Posterior vena cava (tissue), 2 donors: Measurements from ENCODE around the gene RAP1GDS1. TPM values are rescaled to one million over a fixed set of nuclear protein-coding genes. Genes with fewer than 3 reads are reported as not detected.
"Not testable (repeated sequence)": the region's sequence is repeated elsewhere in the genome, so short reads cannot be mapped to it uniquely, and the experiment has no call there.

Experiments used
- DNase-seq: peaks from one replicate; pipeline ENCODE4 v3.0.0-alpha.2; 2020; ENCODE audit warnings: low spot score
- intact Hi-C, 2 donors: fragments of 100-400 bp; cut with DNase I; formaldehyde crosslinking; loops; one replicate each; pipeline versions ENCODE4 v1.14.1 to v1.14.2; 2022 to 2023
- total RNA-seq, 2 donors: library from RNA; stranded (reverse); fragmentation: NEBNext Ultra II Directional; extraction: Animal tissue kit (Norgen Biotek cat#: 25700); gene quantifications; one replicate each; pipeline ENCODE4 v1.2.1, GENCODE V29; 2021
- donor health status: DM: yes; HTN: yes; CAD: no.
- donor health status: DM: yes; HTN: yes; CAD: no.

RAP1GDS1 gene
- total RNA-seq, 2 donors from 2014 or later, result 36.1 to 40.3 TPM

- intact Hi-C loops, result no loop called here
- no peak for DNase-seq
These were observed 132.9 kb downstream of the RAP1GDS1 start for GRCh38 chr4:98394134-98394533.

- DNase-seq, result no peak
- intact Hi-C loops, result no loop called here
These were observed 138.7 kb downstream of the RAP1GDS1 start for GRCh38 chr4:98399915-98400314.

GRCh38 chr4:98406819-98407218 lies 145.6 kb downstream of the RAP1GDS1 start:
- intact Hi-C loops, result no loop called here
- no peak for DNase-seq

- intact Hi-C loops, result no loop called here
- DNase-seq, result no peak
These were observed 150.5 kb downstream of the RAP1GDS1 start for GRCh38 chr4:98411731-98412130.

GRCh38 chr4:98416844-98417243 lies 155.7 kb downstream of the RAP1GDS1 start:
- intact Hi-C loops, result no loop called here
- DNase-seq, result no peak

- not testable (repeated sequence) for DNase-seq
- intact Hi-C loops, result loop anchor here in 1 of 2 donors (5.0 kb wide), 1 partner anchor 587 kb away; no protein-coding TSS in a partner anchor
These were observed 159.0 kb downstream of the RAP1GDS1 start for GRCh38 chr4:98420151-98420550.

GRCh38 chr4:98421111-98421510 lies 159.9 kb downstream of the RAP1GDS1 start:
- DNase-seq, result no peak
- intact Hi-C loops, result loop anchor here in 1 of 2 donors (5.0 kb wide), 1 partner anchor 586 kb away; no protein-coding TSS in a partner anchor

GRCh38 chr4:98423009-98423408 lies 161.8 kb downstream of the RAP1GDS1 start:
- no peak for DNase-seq
- intact Hi-C loops, result loop anchor here in 1 of 2 donors (5.0 kb wide), 1 partner anchor 584 kb away; no protein-coding TSS in a partner anchor

- no peak for DNase-seq
- intact Hi-C loops, result no loop called here
These were observed 169.7 kb downstream of the RAP1GDS1 start for GRCh38 chr4:98430708-98431403.

- no peak for DNase-seq
- intact Hi-C loops, result no loop called here
These were observed 172.5 kb downstream of the RAP1GDS1 start for GRCh38 chr4:98433691-98434090.

GRCh38 chr4:98434816-98435215 lies 173.6 kb downstream of the RAP1GDS1 start:
- no peak for DNase-seq
- intact Hi-C loops, result no loop called here

- DNase-seq, result no peak
- intact Hi-C loops, result no loop called here
These were observed 183.2 kb downstream of the RAP1GDS1 start for GRCh38 chr4:98444371-98444770.

- intact Hi-C loops, result no loop called here
- no peak for DNase-seq
These were observed 185.6 kb downstream of the RAP1GDS1 start for GRCh38 chr4:98446499-98447375.

- intact Hi-C loops, result no loop called here
- no peak for DNase-seq
These were observed 186.5 kb downstream of the RAP1GDS1 start for GRCh38 chr4:98447648-98448047.

GRCh38 chr4:98448908-98449307 lies 187.7 kb downstream of the RAP1GDS1 start:
- intact Hi-C loops, result no loop called here

GRCh38 chr4:98452091-98452490 lies 190.9 kb downstream of the RAP1GDS1 start:
- intact Hi-C loops, result no loop called here
- no peak for DNase-seq

More at GRCh38 chr4:98448908-98449307, 187.7 kb downstream of the RAP1GDS1 start:
- no peak for DNase-seq

- intact Hi-C loops, DNase-seq: not testable (repeated sequence)
These were observed 196.2 kb downstream of the RAP1GDS1 start for GRCh38 chr4:98457422-98457821.

GRCh38 chr4:98461121-98461865 lies 200.1 kb downstream of the RAP1GDS1 start:
- intact Hi-C loops, result loop anchor here in 1 of 2 donors (10.0 kb wide), 1 partner anchor 594 kb away; no protein-coding TSS in a partner anchor
- not testable (repeated sequence) for DNase-seq

GRCh38 chr4:98462487-98462886 lies 201.3 kb downstream of the RAP1GDS1 start:
- intact Hi-C loops, result loop anchor here in 1 of 2 donors (10.0 kb wide), 1 partner anchor 592 kb away; no protein-coding TSS in a partner anchor
- no peak for DNase-seq
